GM18498 (cell line): ENCODE results near the gene JSRP1.

ENCODE experiments used
- ATAC-seq: cut with Tn5 transposase; IDR thresholded peaks from one replicate; pipeline ENCODE4 v1.9.1; 2021; ENCODE audit warnings: mild to moderate bottlenecking, moderate library complexity; ENCODE audit not compliant: unreplicated experiment

Gene JSRP1

DNA sequence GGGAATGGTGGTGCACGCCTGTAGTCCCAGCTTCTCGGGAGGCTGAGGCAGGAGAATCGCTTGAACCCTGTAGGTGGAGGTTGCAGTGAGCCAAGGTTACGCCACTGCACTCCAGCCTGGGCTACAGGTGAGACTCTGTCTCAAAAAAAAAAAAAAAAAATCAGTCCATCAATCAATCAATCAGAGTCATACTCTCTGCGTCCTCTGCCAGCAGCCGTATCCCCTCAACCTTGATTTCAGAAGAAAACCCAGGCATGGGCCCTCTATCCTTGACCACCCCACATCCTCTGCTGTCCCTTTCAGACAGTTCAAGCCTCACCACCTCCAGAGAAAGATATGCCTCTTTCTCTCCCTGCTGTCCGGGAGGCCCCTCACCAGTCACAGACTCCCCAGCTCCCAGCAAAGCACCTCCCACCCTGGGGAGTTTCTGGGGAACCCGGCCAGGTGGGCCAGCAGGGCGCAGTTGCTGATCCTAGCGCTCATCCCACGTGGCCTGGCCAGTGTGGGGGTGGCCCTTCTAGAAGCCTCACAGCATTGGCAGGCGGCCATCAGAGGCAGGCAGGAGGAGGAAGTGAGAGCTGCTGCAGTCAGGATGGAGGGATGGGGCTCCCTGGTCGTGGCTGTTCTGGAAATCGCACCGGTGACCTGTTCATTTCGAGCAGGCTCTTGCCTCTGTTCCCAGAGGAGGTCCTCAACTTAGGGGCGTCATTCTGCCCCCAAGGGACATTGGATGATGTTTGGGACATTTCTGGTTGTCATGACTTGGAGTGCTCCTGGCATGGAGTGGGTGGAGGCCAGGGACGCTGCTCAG, 10.2 kb upstream of the JSRP1 start:
- ATAC-seq: no peak

DNA sequence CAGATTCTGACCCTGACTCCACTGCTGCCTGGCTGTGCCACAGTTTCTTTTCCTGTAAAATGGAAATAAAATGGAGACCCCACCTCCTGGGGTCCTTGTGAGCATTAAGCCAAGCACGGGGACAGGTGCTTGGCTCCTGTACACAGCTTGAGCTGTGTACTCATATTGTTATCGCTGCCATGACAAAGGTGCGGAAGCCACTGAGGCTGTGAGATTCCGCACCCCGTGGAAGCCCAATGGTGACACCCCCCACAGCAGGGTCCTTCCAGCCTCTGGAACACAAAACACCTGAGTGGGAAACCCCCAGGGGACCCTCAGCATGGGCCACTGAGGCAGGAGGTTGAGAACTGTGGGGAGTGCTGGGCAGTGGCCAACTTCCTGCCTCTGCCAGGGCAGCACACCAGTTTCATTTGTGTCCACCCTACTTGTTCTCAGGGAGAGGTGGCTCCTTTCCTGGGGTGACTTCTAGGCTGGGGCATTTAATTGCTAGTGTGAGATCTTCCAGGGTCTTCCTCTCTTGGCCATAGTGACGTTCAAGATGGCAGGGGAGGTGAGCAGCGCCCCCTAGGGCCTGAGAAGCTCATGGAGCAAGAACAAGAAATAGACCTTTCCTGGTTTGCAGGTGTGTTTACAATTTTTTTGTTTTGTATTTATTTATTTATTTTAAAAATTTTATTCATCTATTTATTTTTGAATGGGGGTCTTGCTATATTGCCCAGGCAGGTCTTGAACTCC, 5.4 kb upstream of the JSRP1 start:
- no peak for ATAC-seq

DNA sequence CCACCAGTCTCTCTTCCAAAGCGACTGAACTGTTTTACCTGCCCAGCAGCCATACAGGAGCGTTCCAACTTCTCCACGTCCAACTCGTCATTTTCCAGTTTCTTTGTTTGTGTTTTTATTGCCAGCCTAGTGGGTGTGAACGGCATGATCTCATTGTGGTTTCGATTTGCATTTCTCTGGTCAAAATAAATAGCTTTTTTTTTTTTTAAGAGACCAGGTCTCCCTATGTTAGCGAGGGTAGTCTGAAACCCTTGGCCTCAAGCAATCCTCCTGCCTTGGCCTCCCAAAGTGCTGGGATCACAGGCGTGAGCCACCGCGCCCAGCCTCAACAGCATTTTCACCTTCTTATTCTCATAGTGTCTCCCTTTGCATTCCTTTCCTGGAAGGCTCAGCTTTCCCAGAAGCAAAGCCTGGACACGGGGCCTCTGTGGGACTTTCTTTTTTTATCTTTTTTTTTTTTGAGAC, 4.2 kb upstream of the JSRP1 start:
- no peak for ATAC-seq

DNA sequence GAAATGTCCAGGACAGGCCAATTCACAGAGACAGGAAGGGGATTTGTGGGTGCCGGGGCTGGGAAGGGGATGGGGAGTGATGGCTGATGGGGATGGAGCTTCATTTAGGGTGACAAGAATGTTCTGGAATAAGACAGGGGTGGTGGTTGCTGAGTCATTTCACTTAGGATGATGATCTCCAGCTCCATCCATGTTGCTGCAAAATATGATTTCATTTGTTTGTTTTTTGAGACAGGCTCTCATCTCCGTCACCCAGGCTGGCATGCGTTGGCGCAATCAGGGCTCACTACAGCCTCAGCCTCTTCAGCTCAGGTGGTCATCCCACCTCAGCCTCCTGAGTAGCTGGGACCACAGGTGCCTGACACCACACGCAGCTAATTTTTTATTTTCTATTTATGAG, 3.1 kb upstream of the JSRP1 start:
- no peak for ATAC-seq

DNA sequence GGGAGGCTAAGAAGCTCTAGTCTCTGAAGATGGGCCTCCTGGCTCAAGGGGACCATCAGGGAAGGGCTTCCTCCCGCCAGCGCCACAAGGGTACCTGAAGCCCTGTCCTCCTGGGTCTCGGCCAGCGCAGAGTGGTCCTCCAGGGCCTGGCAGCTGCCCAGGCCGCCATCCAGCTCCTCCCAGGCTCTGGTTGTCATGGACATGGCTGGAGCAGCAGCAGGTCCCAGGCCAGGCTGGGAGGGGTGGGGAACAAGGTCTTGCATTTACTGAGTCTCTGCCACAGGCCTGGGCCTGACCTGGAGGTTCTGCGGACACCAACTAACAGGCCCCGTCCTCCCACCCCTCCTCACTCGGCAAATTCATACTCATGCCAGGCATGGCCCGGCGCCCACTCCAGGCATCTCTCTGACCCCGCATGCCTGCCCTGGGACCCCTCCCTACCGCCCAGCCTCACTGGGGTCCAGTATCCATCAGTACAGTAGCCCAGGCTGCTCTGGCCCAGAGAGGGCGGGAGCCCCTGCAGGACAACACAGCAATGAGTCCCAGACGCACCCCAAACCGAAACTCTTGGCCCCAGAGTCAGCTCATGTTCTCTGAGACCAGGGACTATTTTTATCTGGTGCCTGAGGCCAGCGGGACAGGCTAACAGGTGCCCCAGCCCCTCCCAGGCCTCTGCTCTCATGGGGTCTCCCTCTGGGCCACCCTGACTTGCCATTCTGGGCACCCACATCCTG, 938 bp downstream of the JSRP1 start:
- no peak for ATAC-seq

DNA sequence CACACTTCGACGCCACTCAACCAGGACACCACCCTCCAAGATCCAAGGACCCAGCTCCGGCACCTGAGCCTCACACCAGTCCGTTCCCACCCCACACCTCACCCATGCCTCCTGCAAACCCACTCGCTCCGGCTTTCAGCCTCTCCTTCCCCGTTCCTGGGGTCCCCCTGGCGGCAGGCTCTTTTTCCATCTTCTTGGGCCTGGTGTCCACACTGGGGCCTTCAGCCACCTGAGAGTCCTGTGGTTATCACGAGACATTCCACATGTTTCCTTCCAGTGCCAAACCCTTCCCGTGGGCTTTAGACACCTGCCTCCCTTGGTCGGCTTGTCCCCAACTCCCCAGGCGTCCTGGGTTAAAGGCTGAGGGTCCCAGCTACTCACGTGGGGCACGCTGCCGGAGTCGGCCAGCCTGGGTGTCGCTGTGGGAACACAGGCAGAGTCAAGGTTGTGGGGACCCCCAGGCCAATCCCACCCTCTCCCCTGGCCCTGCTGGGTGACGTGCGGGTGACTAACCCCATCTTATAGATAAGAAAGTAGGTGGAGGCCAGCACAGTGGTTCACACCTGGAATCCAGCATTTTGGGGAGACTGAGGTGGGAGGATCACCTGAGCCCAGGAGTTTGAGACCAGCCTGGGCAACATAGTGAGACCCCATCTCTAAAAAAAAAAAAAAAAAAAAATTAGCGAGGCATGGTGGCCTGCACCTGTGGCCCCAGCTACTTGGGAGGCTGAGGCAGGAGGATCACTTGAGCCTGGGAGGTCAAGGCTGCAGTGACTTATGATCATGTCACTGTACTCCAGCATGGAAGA, 1.9 kb downstream of the JSRP1 start:
- no peak for ATAC-seq

DNA sequence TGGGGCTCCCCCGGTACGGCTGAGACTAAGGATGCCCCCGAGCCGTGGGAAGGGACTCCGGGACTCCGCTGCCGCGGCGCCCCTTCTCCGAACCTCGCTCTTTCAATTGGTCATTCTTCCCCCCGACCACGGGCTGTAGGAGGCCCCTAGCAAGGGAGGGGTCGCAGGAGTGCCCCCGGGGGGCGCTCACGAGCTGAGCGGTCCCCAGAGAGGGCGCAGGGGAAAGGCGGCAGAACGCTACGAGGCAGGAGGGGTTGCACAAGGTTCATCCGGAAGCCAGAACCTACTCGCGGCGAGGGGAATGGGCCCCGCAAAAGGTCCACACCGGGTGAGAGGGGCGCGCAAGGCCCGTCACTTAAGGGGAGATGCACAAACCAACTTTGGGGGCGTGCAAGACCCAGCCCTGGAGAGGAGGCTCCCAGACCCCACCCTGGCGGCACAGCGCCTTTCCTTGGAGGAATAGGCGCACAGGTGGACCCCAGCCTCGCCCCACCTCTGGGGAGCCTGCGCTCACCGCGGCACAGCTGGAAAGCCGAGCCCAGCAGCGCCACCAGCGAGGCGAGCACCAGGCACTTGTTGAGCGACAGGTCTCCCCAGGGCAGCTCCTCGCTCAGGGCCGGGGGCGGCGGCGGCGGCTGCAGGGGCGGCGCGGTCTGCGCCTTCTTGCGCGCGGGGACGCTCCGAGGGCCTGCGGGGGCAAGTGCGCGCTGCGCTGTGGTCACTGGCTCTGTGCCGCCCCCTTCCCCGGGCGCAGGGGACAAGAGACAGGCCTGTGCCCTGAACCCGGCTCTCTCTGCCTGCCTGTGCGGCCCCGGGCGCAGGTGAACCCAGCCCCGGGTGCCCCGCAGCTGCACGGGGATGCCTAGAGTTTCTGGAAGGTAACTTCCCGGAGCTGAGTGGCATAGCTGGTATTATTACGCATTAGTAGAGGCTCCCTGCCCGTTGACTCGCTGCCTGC, 2.8 kb downstream of the JSRP1 start:
- ATAC-seq: no peak

DNA sequence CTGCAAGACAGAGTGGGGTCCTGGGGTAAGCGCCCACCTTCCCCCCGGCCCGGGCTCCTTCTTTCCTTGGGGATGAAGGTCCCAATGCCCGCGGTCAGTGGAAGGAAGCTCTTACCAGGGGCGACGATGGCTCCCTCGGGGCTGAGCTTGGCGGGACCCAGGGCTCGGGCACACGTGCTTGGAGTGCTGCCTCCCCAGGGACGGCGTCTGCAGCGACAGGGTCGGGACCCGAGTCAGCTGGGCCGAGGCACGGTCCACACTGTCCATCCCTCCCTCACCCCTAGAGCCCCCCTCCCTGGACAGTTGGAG, 3.5 kb downstream of the JSRP1 start:
- no peak for ATAC-seq

DNA sequence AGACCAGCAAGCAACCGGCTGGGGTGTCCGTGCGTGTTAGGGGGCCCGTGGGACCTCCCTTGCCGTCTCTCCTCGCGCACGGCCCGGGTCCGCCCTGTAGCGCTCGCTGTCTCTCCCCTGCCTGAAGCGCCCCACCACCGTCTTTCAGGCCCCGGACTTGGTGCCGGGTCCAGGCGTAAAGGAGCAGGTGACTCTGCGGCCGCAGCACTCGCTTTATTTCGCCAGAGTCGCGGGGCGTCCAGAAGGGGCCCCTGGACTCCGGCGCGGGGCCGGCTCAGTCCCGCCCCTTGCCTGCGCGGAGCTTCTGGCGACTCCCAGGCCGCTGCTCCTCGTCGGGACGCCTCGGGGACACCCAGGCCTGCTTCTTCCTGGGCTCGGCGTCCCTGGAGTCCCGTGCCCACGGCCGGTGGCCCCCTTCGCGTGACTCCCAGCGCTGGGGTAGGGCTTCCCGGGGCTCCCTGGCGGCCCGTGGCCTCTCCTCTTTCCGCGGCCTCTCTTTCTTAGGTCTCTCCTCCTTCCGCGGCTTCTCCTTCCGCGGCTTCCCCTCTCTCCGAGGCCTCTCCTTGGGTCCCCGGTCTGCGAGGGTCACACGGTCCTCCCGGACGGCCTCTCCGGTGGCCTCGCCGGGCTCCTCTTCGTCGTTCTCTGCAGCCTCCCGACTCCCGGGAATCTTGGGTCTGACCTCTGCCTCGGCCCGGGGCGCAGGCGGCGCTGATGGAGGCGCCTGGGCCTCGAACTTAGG, 4.0 kb downstream of the JSRP1 start:
- ATAC-seq: no peak

DNA sequence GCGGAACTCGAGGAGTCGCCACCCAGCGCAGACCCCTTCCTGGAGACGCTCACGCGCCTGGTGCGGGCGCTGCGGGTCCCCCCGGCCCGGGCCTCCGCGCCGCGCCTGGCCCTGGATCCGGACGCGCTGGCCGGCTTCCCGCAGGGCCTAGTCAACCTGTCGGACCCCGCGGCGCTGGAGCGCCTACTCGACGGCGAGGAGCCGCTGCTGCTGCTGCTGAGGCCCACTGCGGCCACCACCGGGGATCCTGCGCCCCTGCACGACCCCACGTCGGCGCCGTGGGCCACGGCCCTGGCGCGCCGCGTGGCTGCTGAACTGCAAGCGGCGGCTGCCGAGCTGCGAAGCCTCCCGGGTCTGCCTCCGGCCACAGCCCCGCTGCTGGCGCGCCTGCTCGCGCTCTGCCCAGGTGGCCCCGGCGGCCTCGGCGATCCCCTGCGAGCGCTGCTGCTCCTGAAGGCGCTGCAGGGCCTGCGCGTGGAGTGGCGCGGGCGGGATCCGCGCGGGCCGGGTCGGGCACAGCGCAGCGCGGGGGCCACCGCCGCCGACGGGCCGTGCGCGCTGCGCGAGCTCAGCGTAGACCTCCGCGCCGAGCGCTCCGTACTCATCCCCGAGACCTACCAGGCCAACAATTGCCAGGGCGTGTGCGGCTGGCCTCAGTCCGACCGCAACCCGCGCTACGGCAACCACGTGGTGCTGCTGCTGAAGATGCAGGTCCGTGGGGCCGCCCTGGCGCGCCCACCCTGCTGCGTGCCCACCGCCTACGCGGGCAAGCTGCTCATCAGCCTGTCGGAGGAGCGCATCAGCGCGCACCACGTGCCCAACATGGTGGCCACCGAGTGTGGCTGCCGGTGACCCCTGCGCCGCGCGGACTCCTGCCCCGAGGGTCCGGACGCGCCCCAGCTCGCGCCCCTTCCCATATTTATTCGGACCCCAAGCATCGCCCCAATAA, 4.8 kb downstream of the JSRP1 start:
- no peak for ATAC-seq

DNA sequence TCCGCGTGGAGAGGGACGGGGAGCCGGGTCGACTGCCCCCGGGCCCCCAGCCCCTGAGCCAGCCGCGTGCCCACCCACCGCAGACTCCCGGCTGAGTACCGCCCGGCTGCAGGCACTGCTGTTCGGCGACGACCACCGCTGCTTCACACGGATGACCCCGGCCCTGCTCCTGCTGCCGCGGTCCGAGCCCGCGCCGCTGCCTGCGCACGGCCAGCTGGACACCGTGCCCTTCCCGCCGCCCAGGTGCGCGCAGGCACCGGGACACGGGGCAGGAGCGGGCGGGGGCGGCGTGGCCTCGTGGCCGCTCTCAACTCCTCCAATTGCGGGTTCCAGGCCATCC, 5.5 kb downstream of the JSRP1 start:
- ATAC-seq: no peak

DNA sequence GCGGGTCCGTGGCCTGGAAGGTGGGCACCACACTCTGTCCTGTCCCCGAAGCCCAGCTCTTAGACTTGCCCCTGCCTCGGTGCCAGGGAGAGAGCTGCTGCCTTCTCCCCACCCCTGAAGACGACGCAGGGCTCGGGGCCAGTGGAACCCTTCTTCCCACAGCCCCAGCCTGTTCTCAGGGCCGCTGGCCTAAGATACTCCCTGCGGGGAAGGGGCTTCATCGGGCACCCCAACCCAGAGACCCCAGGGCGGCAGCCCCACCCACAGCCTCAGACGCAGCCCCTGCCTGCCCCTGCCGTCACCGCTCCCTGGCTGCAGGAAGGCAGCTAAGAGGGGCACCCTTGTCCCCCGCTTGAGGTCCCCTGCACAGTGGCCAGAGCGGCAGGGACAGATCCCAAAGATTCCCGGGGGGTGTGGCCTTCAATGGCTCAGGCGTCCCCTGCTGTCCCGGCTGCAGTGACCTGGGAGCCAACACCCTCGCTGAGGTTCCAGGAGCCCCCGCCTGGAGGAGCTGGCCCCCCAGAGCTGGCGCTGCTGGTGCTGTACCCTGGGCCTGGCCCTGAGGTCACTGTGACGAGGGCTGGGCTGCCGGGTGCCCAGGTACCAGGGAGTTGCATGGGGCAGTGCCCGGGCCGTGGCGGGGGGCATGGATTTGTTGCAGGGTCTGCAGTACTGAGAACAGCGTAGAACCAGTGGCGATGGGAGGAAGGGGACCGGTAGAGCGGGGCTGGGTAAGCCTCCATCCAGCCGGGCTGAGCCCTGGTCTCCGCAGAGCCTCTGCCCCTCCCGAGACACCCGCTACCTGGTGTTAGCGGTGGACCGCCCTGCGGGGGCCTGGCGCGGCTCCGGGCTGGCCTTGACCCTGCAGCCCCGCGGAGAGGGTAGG, 6.1 kb downstream of the JSRP1 start:
- ATAC-seq: no peak

DNA sequence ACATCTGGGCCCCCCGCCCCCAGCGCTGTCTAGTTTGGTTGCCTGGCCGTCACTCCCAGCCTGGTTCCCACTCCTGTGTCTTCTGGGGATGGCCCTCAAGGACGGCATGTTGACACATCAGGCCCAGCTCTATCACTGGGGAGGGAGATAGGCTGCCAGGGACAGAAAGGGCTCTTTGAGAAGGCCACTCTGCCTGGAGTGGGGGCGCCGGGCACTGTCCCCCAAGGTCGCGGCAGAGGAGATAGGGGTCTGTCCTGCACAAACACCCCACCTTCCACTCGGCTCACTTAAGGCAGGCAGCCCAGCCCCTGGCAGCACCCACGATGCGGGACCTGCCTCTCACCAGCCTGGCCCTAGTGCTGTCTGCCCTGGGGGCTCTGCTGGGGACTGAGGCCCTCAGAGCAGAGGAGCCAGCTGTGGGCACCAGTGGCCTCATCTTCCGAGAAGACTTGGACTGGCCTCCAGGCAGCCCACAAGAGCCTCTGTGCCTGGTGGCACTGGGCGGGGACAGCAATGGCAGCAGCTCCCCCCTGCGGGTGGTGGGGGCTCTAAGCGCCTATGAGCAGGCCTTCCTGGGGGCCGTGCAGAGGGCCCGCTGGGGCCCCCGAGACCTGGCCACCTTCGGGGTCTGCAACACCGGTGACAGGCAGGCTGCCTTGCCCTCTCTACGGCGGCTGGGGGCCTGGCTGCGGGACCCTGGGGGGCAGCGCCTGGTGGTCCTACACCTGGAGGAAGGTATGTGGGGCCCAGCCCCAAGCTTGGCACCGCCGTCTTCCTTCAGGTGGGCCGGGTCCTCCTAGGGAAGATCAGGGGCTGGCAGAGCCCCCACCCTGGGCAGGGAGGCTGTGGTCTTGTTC, 7.0 kb downstream of the JSRP1 start, which contains the start of gene AMH:
AMH (plus strand) TSS at position 314 of the 857 bp plus-strand sequence; CDS start at position 324, 10 bp downstream.
- ATAC-seq: no peak

DNA sequence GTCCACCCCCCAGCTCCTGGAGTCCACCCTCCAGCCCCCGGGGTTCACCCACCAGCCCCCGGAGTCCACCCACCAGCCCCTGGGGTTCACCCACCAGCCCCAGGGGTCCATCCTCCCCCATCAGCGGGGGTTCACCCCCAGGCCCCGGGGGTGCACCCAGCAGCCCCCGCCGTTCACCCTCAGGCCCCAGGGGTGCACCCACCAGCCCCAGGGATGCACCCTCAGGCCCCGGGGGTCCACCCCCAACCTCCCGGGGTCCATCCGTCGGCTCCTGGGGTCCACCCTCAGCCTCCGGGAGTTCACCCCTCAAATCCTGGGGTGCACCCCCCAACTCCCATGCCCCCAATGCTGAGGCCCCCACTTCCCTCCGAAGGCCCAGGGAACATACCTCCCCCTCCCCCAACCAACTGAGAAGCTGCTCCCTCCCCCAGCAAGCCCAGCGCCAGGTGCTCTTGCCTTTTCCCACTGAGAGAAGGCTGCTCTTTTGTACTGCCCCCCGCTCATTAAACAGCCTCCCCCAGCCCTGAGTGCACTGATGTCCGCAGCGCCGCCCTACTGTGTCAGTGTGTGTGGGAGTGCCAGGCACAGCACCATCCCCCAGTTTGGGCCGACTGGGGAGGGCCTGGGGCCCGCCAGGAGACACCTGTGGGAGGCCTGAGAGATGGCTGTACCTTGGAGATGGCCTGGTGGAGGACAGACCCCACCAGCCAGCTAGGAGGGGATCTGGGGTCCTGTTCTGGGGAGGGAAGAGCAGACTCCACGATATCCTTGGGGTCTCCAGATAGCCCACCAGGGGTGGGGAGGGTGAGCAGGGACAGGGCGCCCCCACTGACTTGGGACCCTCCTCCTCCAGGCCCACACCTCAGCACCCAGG, 7.8 kb downstream of the JSRP1 start:
- ATAC-seq: no peak

DNA sequence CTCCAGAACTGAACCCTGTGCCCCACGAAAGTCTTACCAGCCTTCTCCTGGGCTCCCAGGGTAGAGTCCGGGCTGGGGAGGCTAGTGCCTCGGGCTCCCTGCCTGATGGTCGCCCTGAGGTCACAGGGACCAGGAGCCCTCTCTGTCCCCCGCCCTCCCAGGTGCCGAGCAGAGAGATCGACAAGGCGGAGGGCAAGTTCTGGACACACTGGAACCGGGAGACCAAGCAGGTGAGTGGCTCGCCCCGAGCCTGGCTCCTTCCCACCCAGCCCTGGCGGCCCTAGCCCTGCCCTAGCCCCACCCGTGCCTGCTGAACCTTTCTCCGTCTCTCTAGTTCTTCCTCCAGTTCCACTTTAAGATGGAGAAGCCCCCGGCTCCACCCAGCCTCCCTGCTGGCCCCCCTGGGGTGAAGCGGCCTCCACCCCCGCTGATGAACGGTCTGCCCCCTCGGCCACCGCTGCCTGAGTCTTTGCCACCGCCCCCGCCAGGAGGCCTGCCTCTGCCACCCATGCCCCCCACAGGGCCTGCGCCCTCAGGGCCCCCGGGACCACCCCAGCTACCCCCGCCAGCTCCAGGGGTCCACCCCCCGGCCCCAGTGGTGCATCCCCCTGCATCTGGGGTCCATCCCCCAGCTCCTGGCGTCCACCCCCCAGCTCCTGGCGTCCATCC, 8.7 kb downstream of the JSRP1 start:
- ATAC-seq: no peak
